Endothelial cell of umbilical vein (primary cell): Measurements from ENCODE around the gene CFAP57.
A peak's percentile ranks its signal among the peaks of the same experiment; 100 is the strongest.

Experiments
- CTCF ChIP-seq, 2 donors: IDR thresholded peaks; 1 replicate in 1 of 2; 2 replicates in 1 of 2; pipeline ENCODE4 v1.5.1; 2011; ENCODE audit warnings: low read length in 2 of 2, mild to moderate bottlenecking in 2 of 2, moderate library complexity in 2 of 2, control low read depth in 1 of 2, inconsistent platforms in 1 of 2, low read depth in 1 of 2; ENCODE audit not compliant: insufficient read depth in 1 of 2; ENCODE audit errors: extremely low read depth in 1 of 2
- EZH2 ChIP-seq: IDR thresholded peaks from 2 replicates; pipeline ENCODE4 v1.6.1; 2012; ENCODE audit warnings: borderline replicate concordance, low read depth, mild to moderate bottlenecking, moderate library complexity, low read length, inconsistent platforms; ENCODE audit not compliant: severe bottlenecking
- FOS ChIP-seq: IDR thresholded peaks from 2 replicates; pipeline ENCODE4 v1.6.1; 2011; ENCODE audit warnings: mild to moderate bottlenecking, low read length, moderate library complexity, borderline replicate concordance; ENCODE audit not compliant: insufficient read depth
- GATA2 ChIP-seq: IDR thresholded peaks from 2 replicates; pipeline ENCODE4 v1.7.0; 2011; ENCODE audit warnings: low read depth, mild to moderate bottlenecking, moderate library complexity, mixed read lengths, low read length; ENCODE audit not compliant: insufficient read length, insufficient read depth
- JUN ChIP-seq: IDR thresholded peaks from 2 replicates; pipeline ENCODE4 v1.6.1; 2011; ENCODE audit warnings: borderline replicate concordance, low read depth; ENCODE audit not compliant: insufficient read length, insufficient read depth
- MAX ChIP-seq: IDR thresholded peaks from 2 replicates; pipeline ENCODE4 v1.6.1; 2011; ENCODE audit not compliant: insufficient read depth, insufficient read length
- MYC ChIP-seq: IDR thresholded peaks from one replicate; pipeline ENCODE4 v1.6.1; 2011; ENCODE audit warnings: mild to moderate bottlenecking, low read depth, low read length
- POLR2A ChIP-seq: IDR thresholded peaks from 2 replicates; pipeline ENCODE4 v1.6.1; 2012; ENCODE audit warnings: low read depth, mild to moderate bottlenecking, control low read depth, low read length
- POLR2AphosphoS5 ChIP-seq: IDR thresholded peaks from 2 replicates; pipeline ENCODE4 v1.6.1; 2012; ENCODE audit warnings: low read depth, mild to moderate bottlenecking, control low read depth, low read length, moderate library complexity; ENCODE audit not compliant: insufficient read depth

GRCh38 chr1:43303471-43304313 is 131.6 kb downstream of the CFAP57 start:
- TF ChIP-seq CTCF (IDR thresholded peaks at IDR 0.05; ENCODE audit: extremely low read depth in 1 of 2, insufficient read depth in 1 of 2, low read depth in 1 of 2, low read length in 2 of 2) (no peak), POLR2A (peak; percentile 50), MAX (no peak), MYC (no peak), EZH2 (no peak), POLR2AphosphoS5 (no peak), FOS (no peak), JUN (no peak), GATA2 (no peak)
